IMR-90 (cell line): ENCODE data around the gene COX6B2. TPM values are rescaled to one million over a fixed set of nuclear protein-coding genes. Genes with fewer than 3 reads are reported as not detected.
A peak's percentile ranks its signal among the peaks of the same experiment; 100 is the strongest.

Source experiments
- ATAC-seq: fragments of 200-7000 bp; cut with Tn5 transposase; 2 replicates; pipeline ENCODE4 v1.9.1; 2020; ENCODE audit warnings: low read depth, mild to moderate bottlenecking, moderate library complexity
- BruUV-seq: library from RNA; stranded (reverse); fragments of 400-500 nt; replicated peaks from 2 replicates; lab custom pipeline; 2021; lab: Mats Ljungman, UMichigan
- CTCF ChIA-PET: fragments of 300-600 bp; formaldehyde crosslinking; extraction: SDS; loops from one replicate; lab custom pipeline; 2021; ENCODE audit warnings: antibody characterized with exemption; lab: Yijun Ruan, JAX
- POLR2A ChIA-PET: fragments of 300-600 bp; sonication (Branson Sonifier 250); formaldehyde crosslinking; loops from one replicate; lab custom pipeline; 2022; ENCODE audit warnings: antibody characterized with exemption; ENCODE audit not compliant: unreplicated experiment; lab: Charles Lee
- DNase-seq: peaks from one replicate; pipeline ENCODE4 v3.0.0; 2013
- H2AFZ ChIP-seq: replicated peaks from 2 replicates; pipeline ENCODE3; 2013; ENCODE audit warnings: low read length, mild to moderate bottlenecking; ENCODE audit not compliant: poor library complexity
- H2AK5ac ChIP-seq: 2 replicates; pipeline ENCODE4 v1.6.1; 2013; ENCODE audit warnings: low read depth, low read length, inconsistent platforms
- H2AK9ac ChIP-seq: replicated peaks from 2 replicates; pipeline ENCODE3; 2013; ENCODE audit warnings: mild to moderate bottlenecking, low read depth, low read length, moderate library complexity; ENCODE audit not compliant: poor library complexity
- H2BK120ac ChIP-seq: 2 replicates; pipeline ENCODE4 v1.6.1; 2013; ENCODE audit warnings: low read depth, low read length, inconsistent platforms
- H2BK15ac ChIP-seq: 3 replicates; pipeline ENCODE4 v1.6.1; 2013; ENCODE audit warnings: low read depth, low read length, inconsistent platforms
- H2BK20ac ChIP-seq: 2 replicates; pipeline ENCODE4 v1.6.1; 2013; ENCODE audit warnings: low read depth, mild to moderate bottlenecking, inconsistent platforms, low read length, moderate library complexity
- H2BK5ac ChIP-seq: 2 replicates; pipeline ENCODE4 v1.6.1; 2013; ENCODE audit warnings: mild to moderate bottlenecking, low read depth, low read length, inconsistent platforms; ENCODE audit not compliant: poor library complexity, severe bottlenecking
- H3K14ac ChIP-seq: replicated peaks from 2 replicates; pipeline ENCODE4 v1.6.1; 2013; ENCODE audit warnings: low read depth, low read length, inconsistent platforms
- H3K18ac ChIP-seq: 2 replicates; pipeline ENCODE4 v1.6.1; 2013; ENCODE audit warnings: low read depth, low read length, control low read depth
- H3K23ac ChIP-seq: 2 replicates; pipeline ENCODE4 v1.6.1; 2013; ENCODE audit warnings: low read depth, low read length, inconsistent platforms
- H3K27ac ChIP-seq: 2 replicates; pipeline ENCODE4 v1.5.1; 2013; ENCODE audit warnings: mild to moderate bottlenecking, control low read depth, low read length; ENCODE audit not compliant: insufficient read depth
- H3K27me3 ChIP-seq: 2 replicates; pipeline ENCODE4 v1.6.1; 2013; ENCODE audit warnings: low read length; ENCODE audit not compliant: control insufficient read depth, insufficient read depth
- H3K36me3 ChIP-seq: 2 replicates; pipeline ENCODE4 v1.6.1; 2013; ENCODE audit warnings: low read length, mixed read lengths; ENCODE audit not compliant: control insufficient read depth, insufficient read depth
- H3K4ac ChIP-seq: 2 replicates; pipeline ENCODE4 v1.6.1; 2013; ENCODE audit warnings: low read depth, low read length, inconsistent platforms
- H3K4me1 ChIP-seq: 2 replicates; pipeline ENCODE4 v1.6.1; 2013; ENCODE audit warnings: low read length, mixed read lengths; ENCODE audit not compliant: control insufficient read depth, insufficient read depth
- H3K4me2 ChIP-seq: 2 replicates; pipeline ENCODE4 v1.6.1; 2013; ENCODE audit warnings: low read depth, mild to moderate bottlenecking, control low read depth, low read length, moderate library complexity
- H3K4me3 ChIP-seq: 2 replicates; pipeline ENCODE4 v1.5.1; 2013; ENCODE audit warnings: low read depth, mild to moderate bottlenecking, control low read depth, low read length, moderate library complexity; ENCODE audit not compliant: insufficient read depth
- H3K56ac ChIP-seq: 2 replicates; pipeline ENCODE4 v1.6.1; 2013; ENCODE audit warnings: low read length, inconsistent platforms; ENCODE audit not compliant: insufficient read depth; ENCODE audit errors: extremely low read depth
- H3K79me1 ChIP-seq, 2 experiments: 2 replicates each; pipeline ENCODE4 v1.6.1; 2013; ENCODE audit warnings: low read length in 2 of 2, inconsistent platforms in 1 of 2, low read depth in 1 of 2
- H3K9ac ChIP-seq: 2 replicates; pipeline ENCODE4 v1.6.1; 2013; ENCODE audit warnings: low read depth, low read length, control low read depth
- H3K9me1 ChIP-seq: 2 replicates; pipeline ENCODE4 v1.6.1; 2013; ENCODE audit warnings: low read length, inconsistent platforms; ENCODE audit not compliant: insufficient read depth
- H3K9me3 ChIP-seq: 2 replicates; pipeline ENCODE4 v1.6.1; 2013; ENCODE audit warnings: low read length; ENCODE audit not compliant: control insufficient read depth, insufficient read depth
- H4K20me1 ChIP-seq: 2 replicates; pipeline ENCODE4 v1.6.1; 2013; ENCODE audit warnings: low read length, inconsistent platforms; ENCODE audit not compliant: insufficient read depth
- H4K5ac ChIP-seq: 2 replicates; pipeline ENCODE4 v1.6.1; 2013; ENCODE audit warnings: mild to moderate bottlenecking, low read depth, low read length, control low read depth
- H4K8ac ChIP-seq, 2 experiments: 2 replicates each; pipeline ENCODE4 v1.6.1; 2013; ENCODE audit warnings: low read depth in 2 of 2, low read length in 2 of 2, control low read depth in 1 of 2, inconsistent platforms in 1 of 2
- H4K91ac ChIP-seq: 2 replicates; pipeline ENCODE4 v1.6.1; 2013; ENCODE audit warnings: low read depth, low read length, inconsistent platforms; ENCODE audit not compliant: insufficient read depth
- BHLHE40 ChIP-seq: fragments of 150-350 bp; IDR thresholded peaks from 2 replicates; pipeline ENCODE4 v1.6.1; 2016; ENCODE audit warnings: mild to moderate bottlenecking, low read depth, low read length
- CEBPB ChIP-seq: IDR thresholded peaks from 2 replicates; pipeline ENCODE4 v1.6.1; 2012; ENCODE audit warnings: low read depth, low read length, improper control_type of control experiment
- CTCF ChIP-seq: conservative IDR thresholded peaks from 2 replicates; pipeline ENCODE4 v1.5.1; 2012; ENCODE audit warnings: mild to moderate bottlenecking, low read depth, low read length, improper control_type of control experiment
- ELK1 ChIP-seq: fragments of 150-350 bp; IDR thresholded peaks from 2 replicates; pipeline ENCODE4 v1.6.1; 2016; ENCODE audit warnings: low read depth, mild to moderate bottlenecking, low read length, moderate library complexity, borderline replicate concordance
- FOS ChIP-seq: fragments of 150-350 bp; IDR thresholded peaks from 2 replicates; pipeline ENCODE4 v1.6.1; 2016; ENCODE audit warnings: low read depth, low read length
- MAZ ChIP-seq: IDR thresholded peaks from 2 replicates; pipeline ENCODE4 v1.6.1; 2012; ENCODE audit warnings: low read depth, mild to moderate bottlenecking, low read length, improper control_type of control experiment, moderate library complexity, borderline replicate concordance
- MXI1 ChIP-seq: IDR thresholded peaks from 2 replicates; pipeline ENCODE4 v1.6.1; 2012; ENCODE audit warnings: low read depth, mild to moderate bottlenecking, low read length, moderate library complexity, borderline replicate concordance
- NFE2L2 ChIP-seq: fragments of 150-350 bp; IDR thresholded peaks from 2 replicates; pipeline ENCODE4 v1.6.1; 2016; ENCODE audit warnings: low read depth, mild to moderate bottlenecking, low read length
- POLR2A ChIP-seq: IDR thresholded peaks from 2 replicates; pipeline ENCODE4 v1.6.1; 2012; ENCODE audit warnings: mild to moderate bottlenecking, low read depth, low read length
- RAD21 ChIP-seq: IDR thresholded peaks from 2 replicates; pipeline ENCODE4 v1.6.1; 2012; ENCODE audit warnings: low read length, improper control_type of control experiment
- RCOR1 ChIP-seq: IDR thresholded peaks from 2 replicates; pipeline ENCODE4 v1.6.1; 2012; ENCODE audit warnings: mild to moderate bottlenecking, low read length, improper control_type of control experiment; ENCODE audit not compliant: insufficient replicate concordance
- RFX5 ChIP-seq: IDR thresholded peaks from 2 replicates; pipeline ENCODE4 v1.8.0; 2012; ENCODE audit warnings: low read depth, mild to moderate bottlenecking, low read length, moderate library complexity
- USF2 ChIP-seq: fragments of 150-350 bp; IDR thresholded peaks from 2 replicates; pipeline ENCODE4 v1.6.1; 2017; ENCODE audit warnings: mild to moderate bottlenecking, antibody characterized with exemption, low read length, low read depth
- WGBS, 2 experiments: methylation state at CpG; one replicate each; pipeline versions ENCODE4 v1.1.5 to v1.1.7; 2013; ENCODE audit warnings: missing lambda C conversion rate in 2 of 2; ENCODE audit not compliant: insufficient read length in 1 of 2; ENCODE audit errors: extremely low coverage in 2 of 2; 5-methylcytosine and 5-hydroxymethylcytosine counted together
- dilution Hi-C: fragments of 300-500 bp; cut with HindIII; formaldehyde crosslinking; loops from one replicate; pipeline ENCODE4 v1.14.3; 2018; ENCODE audit warnings: low sequenced_read_pairs; ENCODE audit not compliant: unreplicated experiment
- in situ Hi-C: fragments of 300-500 bp; cut with MboI; formaldehyde crosslinking; loops from 3 replicates; pipeline ENCODE4 v1.14.3; 2019; ENCODE audit warnings: low sequenced_read_pairs, inconsistent platforms, mixed read lengths
- intact Hi-C: fragments of 100-400 bp; cut with micrococcal nuclease; formaldehyde crosslinking; loops from 2 replicates; pipeline ENCODE4 v1.10.0; 2022
- polyA plus RNA-seq, 3 experiments: library from polyadenylated mRNA; depleted of rRNA; stranded (reverse); fragments of >200 nt; gene quantifications; 2 replicates each; pipeline ENCODE4 v1.2.3, GENCODE V29; 2012; ENCODE audit warnings: low replicate concordance in 1 of 3
- total RNA-seq: library from RNA; depleted of rRNA; stranded (reverse); fragments of >200 nt; gene quantifications from 2 replicates; pipeline ENCODE4 v1.2.3, GENCODE V29; 2012

The COX6B2 gene
- total and polyA plus RNA-seq, 2 of the 4 experiments (the other 2 are of a cell fraction), result 0.19 TPM; not detected in 1

- no peak overlapping the region for H3K4ac ChIP-seq
- peak overlapping the region; percentile 52 for H2BK5ac ChIP-seq
- WGBS, 2 experiments, result 49% methylated on average over 4 of the region's 18 CpGs; no CpG with 5 or more reads in 1 of the 2 experiments
- no peak overlapping the region for H3K4me2 ChIP-seq
- H4K20me1 ChIP-seq, result peaks cover 62% of the 10 kb centered on the region
- H2AK9ac ChIP-seq, result peak overlapping the region; percentile 57
- H4K91ac ChIP-seq, result no peak overlapping the region
- H3K14ac ChIP-seq, result no peak overlapping the region
- no peak overlapping the region for H2AFZ ChIP-seq
- no peak overlapping the region for H2BK15ac ChIP-seq
- POLR2A ChIA-PET, result interaction anchor here (0.7 kb wide), 1 partner anchor 25 kb away, joined by 3 read pairs; no protein-coding TSS in a partner anchor
- no peak overlapping the region for H2BK20ac ChIP-seq
- ATAC-seq, result peak; percentile 7; the same call in 1 of the 2 replicates
- H3K4me1 ChIP-seq, result peaks cover 36% of the 10 kb centered on the region
- CTCF ChIA-PET, result interaction anchor here (0.6 kb wide), 1 partner anchor 32 kb away, joined by 3 read pairs; no protein-coding TSS in a partner anchor
- H2BK120ac ChIP-seq, result no peak overlapping the region
- H4K5ac ChIP-seq, result no peak overlapping the region
- intact Hi-C loops, result no loop called here
- peak overlapping the region in 1 of 2 experiments; percentile 21; a peak in 1 of 4 replicates for H4K8ac ChIP-seq
- H3K23ac ChIP-seq, result peak overlapping the region; percentile 73; the same call in 1 of the 2 replicates
- H3K79me1 ChIP-seq, result peaks cover 19 to 60% of the 10 kb centered on the region in 2 experiments
- H3K9me3 ChIP-seq, result no peaks in the 10 kb centered on the region
- H3K9ac ChIP-seq, result no peak overlapping the region
- 0 out of 2 replicates have a peak overlapping the region, but pooled peaks have one; percentile 18 for H2AK5ac ChIP-seq
- no peaks in the 10 kb centered on the region for H3K27me3 ChIP-seq
- no peak overlapping the region for H3K18ac ChIP-seq
- H3K4me3 ChIP-seq, result no peak overlapping the region
- DNase-seq, result peak; percentile 77
- dilution Hi-C loops, result no loop called here
- H3K36me3 ChIP-seq, result peaks cover 42% of the 10 kb centered on the region
- in situ Hi-C loops, result no loop called here
- no peak overlapping the region for H3K56ac ChIP-seq
- no peak overlapping the region for H3K27ac ChIP-seq
- BruUV-seq, result no TSS peak
- peaks cover 31% of the 10 kb centered on the region for H3K9me1 ChIP-seq
- TF ChIP-seq MXI1 (peak; percentile 52; the same call in 1 of the 2 replicates), FOS (no peak; the same call in 1 of the 2 replicates), BHLHE40 (no peak), RAD21 (no peak), NFE2L2 (no peak), USF2 (no peak), ELK1 (no peak), RCOR1 (no peak), POLR2A (peak; percentile 10; the same call in 1 of the 2 replicates), MAZ (no peak), RFX5 (no peak), CTCF (no peak), CEBPB (peak; percentile 59; the same call in 1 of the 2 replicates)
These were observed 37.4 kb upstream of the COX6B2 start for GRCh38 chr19:55391702-55392615.
